A549 (cell line): ENCODE data around the gene COL11A2. TPM values are rescaled to one million over a fixed set of nuclear protein-coding genes. Genes with fewer than 3 reads are reported as not detected.

Experiments
- ATAC-seq, 2 experiments: fragments of 200-7000 bp in 1 of 2; fragments of >200 bp in 1 of 2; cut with Nextera tagmentation in 1 of 2; cut with Tn5 transposase in 1 of 2; 3 replicates each; pipeline versions ENCODE4 v1.8.0 to v1.9.1; 2018 to 2020; ENCODE audit warnings: mild to moderate bottlenecking in 1 of 2, moderate library complexity in 1 of 2
- CTCF ChIA-PET: fragments of 300-600 bp; sonication (Branson Sonifier 250); formaldehyde crosslinking; extraction: SDS; loops from one replicate; lab custom pipeline; 2021; ENCODE audit warnings: antibody characterized with exemption, inconsistent platforms; lab: Yijun Ruan, JAX
- POLR2A ChIA-PET: fragments of 350-600 bp; formaldehyde crosslinking; extraction: SDS; loops from one replicate; lab custom pipeline; 2021; ENCODE audit warnings: antibody characterized with exemption, inconsistent platforms; lab: Yijun Ruan, JAX
- DNase-seq, 2 experiments: peaks; one replicate each; pipeline versions ENCODE4 v3.0.0 to v3.0.0-alpha.2; 2011 to 2016; ENCODE audit warnings: low read depth in 1 of 2, low spot score in 1 of 2
- FAIRE-seq: peaks from 2 replicates; lab custom pipeline; 2011; peaks lifted over from hg19 to GRCh38; lab: Jason Lieb, UNC
- H3K27ac ChIP-seq, 2 experiments: fragments of >200 bp; sonication (Bioruptor Twin); formaldehyde crosslinking; 3 replicates each; pipeline ENCODE4 v1.5.1; 2016 to 2017
- H3K4me1 ChIP-seq: fragments of >200 bp; sonication (Bioruptor Twin); formaldehyde crosslinking; 3 replicates; pipeline ENCODE4 v1.6.1; 2016
- H3K4me2 ChIP-seq: fragments of >200 bp; sonication (Bioruptor Twin); formaldehyde crosslinking; 3 replicates; pipeline ENCODE4 v1.6.1; 2016
- H3K4me3 ChIP-seq: fragments of >200 bp; sonication (Bioruptor Twin); formaldehyde crosslinking; 3 replicates; pipeline ENCODE4 v1.5.1; 2016
- H3K9me3 ChIP-seq: fragments of >200 bp; sonication (Bioruptor Twin); formaldehyde crosslinking; 3 replicates; pipeline ENCODE4 v1.6.1; 2016
- CBX2 ChIP-seq: fragments of 200-600 bp; sonication (generic); IDR thresholded peaks from 2 replicates; pipeline ENCODE4 v1.6.1; 2016; ENCODE audit warnings: low read depth, mild to moderate bottlenecking, borderline replicate concordance
- EHF ChIP-seq: fragments of 250-450 bp; sonication (Bioruptor Pico); IDR thresholded peaks from 2 replicates; pipeline ENCODE4 v1.5.0; 2020; ENCODE audit warnings: mild to moderate bottlenecking
- FOSL2 ChIP-seq, 2 experiments: fragments of 450-650 bp in 1 of 2; fragments of >200 bp in 1 of 2; sonication (Bioruptor Twin) in 1 of 2; formaldehyde crosslinking; IDR thresholded peaks; 2 replicates each; pipeline versions ENCODE4 v1.5.0 to v1.6.1; 2016 to 2020; ENCODE audit warnings: mild to moderate bottlenecking in 1 of 2, moderate library complexity in 1 of 2
- HDAC2 ChIP-seq: fragments of 200-600 bp; sonication (generic); IDR thresholded peaks from 2 replicates; pipeline ENCODE4 v1.6.1; 2016
- KDM5A ChIP-seq: fragments of 200-600 bp; sonication (generic); IDR thresholded peaks from 2 replicates; pipeline ENCODE4 v1.6.1; 2016; ENCODE audit warnings: antibody characterized with exemption, mild to moderate bottlenecking
- NPAS2 ChIP-seq: fragments of 250-450 bp; sonication (Bioruptor Pico); IDR thresholded peaks from 2 replicates; pipeline ENCODE4 v1.8.0; 2022; ENCODE audit warnings: mild to moderate bottlenecking, moderate library complexity, borderline replicate concordance
- NR3C1 ChIP-seq: fragments of >200 bp; sonication (Bioruptor Twin); formaldehyde crosslinking; IDR thresholded peaks from 3 replicates; pipeline ENCODE4 v1.6.1; 2017
- POLR2A ChIP-seq: IDR thresholded peaks from 2 replicates; pipeline ENCODE4 v1.6.1; 2012; ENCODE audit warnings: mild to moderate bottlenecking, low read length
- POLR2AphosphoS2 ChIP-seq: conservative IDR thresholded peaks from 2 replicates; pipeline ENCODE4 v1.6.1; 2012; ENCODE audit warnings: low read length, improper control_type of control experiment, inconsistent platforms
- RARB ChIP-seq: fragments of 250-450 bp; sonication (Bioruptor Pico); IDR thresholded peaks from 2 replicates; pipeline ENCODE4 v1.8.0; 2021; ENCODE audit warnings: mild to moderate bottlenecking, moderate library complexity
- RFX5 ChIP-seq: fragments of 450-650 bp; IDR thresholded peaks from 2 replicates; pipeline ENCODE4 v1.7.1; 2014; ENCODE audit warnings: antibody characterized with exemption, mild to moderate bottlenecking, moderate library complexity
- TP53 ChIP-seq: fragments of 250-450 bp; sonication (Bioruptor Pico); IDR thresholded peaks from 2 replicates; pipeline ENCODE4 v1.5.0; 2021; ENCODE audit warnings: mild to moderate bottlenecking, moderate library complexity
- ZNF302 ChIP-seq: fragments of 250-450 bp; sonication (Bioruptor Pico); IDR thresholded peaks from 2 replicates; pipeline ENCODE4 v1.9.0; 2021; ENCODE audit warnings: inconsistent platforms, mild to moderate bottlenecking, moderate library complexity
- WGBS: methylation state at CpG from one replicate; pipeline ENCODE4 v1.1.6; 2017; ENCODE audit errors: missing lambda C conversion rate; 5-methylcytosine and 5-hydroxymethylcytosine counted together
- polyA plus RNA-seq, 4 experiments: library from polyadenylated mRNA; depleted of rRNA in 3 of 4; stranded (reverse); fragments of >200 nt; fragmentation: RNase III in 1 of 4; extraction: RNeasy Plus Mini Kit Qiagen cat#74134 plus additional on column Dnase treatment in 1 of 4; gene quantifications; 2 replicates in 3 of 4; 3 replicates in 1 of 4; pipeline ENCODE4 v1.2.3, GENCODE V29; 2011 to 2017
- TF ChIP-seq, protein P1 (sequence below): IDR thresholded peaks from 2 replicates; pipeline ENCODE4 v1.6.1; 2012
- TF ChIP-seq, protein P2 (sequence below): IDR thresholded peaks from 2 replicates; pipeline ENCODE4 v1.6.1; 2012; ENCODE audit warnings: low read depth, borderline replicate concordance
- TF ChIP-seq, protein P3 (sequence below): fragments of 200-600 bp; sonication (generic); IDR thresholded peaks from 2 replicates; pipeline ENCODE4 v1.6.1; 2016; ENCODE audit warnings: antibody characterized with exemption, mild to moderate bottlenecking, moderate library complexity
- TF ChIP-seq, protein P4 (sequence below): fragments of >200 bp; sonication (Bioruptor Twin); formaldehyde crosslinking; IDR thresholded peaks from 3 replicates; pipeline ENCODE4 v1.5.1; 2016

Gene COL11A2
- polyA plus RNA-seq, 2 of the 4 experiments (the other 2 are of a cell fraction), result 0.66 to 1.3 TPM

DNA sequence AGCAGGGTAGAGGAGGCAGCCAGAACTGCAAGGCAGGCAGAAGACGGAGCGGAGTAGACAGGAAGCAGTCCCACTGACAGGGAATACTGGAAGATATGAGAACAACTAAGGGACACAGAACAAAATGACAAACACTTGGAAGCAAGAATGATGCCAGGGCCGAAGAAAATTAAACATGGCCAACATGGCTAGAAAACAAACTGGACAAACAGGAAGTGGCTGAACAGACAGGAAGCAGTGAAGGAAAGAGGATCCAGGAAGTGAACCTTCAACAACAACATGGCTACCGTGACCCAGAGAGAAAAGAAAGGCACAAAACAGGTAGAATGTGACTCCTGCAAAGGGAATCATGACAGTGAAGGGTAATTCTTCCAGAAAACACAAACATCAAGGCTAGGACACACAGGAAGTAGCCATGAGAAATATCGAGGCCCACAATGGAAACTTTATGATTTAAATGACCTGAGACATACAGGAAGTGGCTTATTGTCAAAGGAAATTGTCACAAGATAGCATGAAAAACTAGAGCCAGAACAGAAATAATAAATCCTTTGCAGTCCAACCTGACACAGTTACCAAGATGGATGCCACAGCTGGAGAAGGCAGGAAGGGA lies 9.1 kb downstream of the COL11A2 start:
- CTCF ChIA-PET, result interaction anchor here (1.1 to 2.0 kb wide), 3 partner anchors 10 to 35 kb away, joined by 3 to 6 read pairs (median 3); no protein-coding TSS in a partner anchor
- H3K9me3 ChIP-seq, result no peaks in the 10 kb centered on the region; the same call in 2 of the 3 replicates
- no peak overlapping the region for H3K27ac ChIP-seq
- DNase-seq (no peak), ATAC-seq (no peak), FAIRE-seq (no peak)
- H3K4me1 ChIP-seq, result no peaks in the 10 kb centered on the region
- H3K4me2 ChIP-seq, result no peak overlapping the region
- TF ChIP-seq KDM5A, result no peak
- TF ChIP-seq ZNF302 (CRISPR knock-in tag), result no peak
- TF ChIP-seq, protein P1, sequence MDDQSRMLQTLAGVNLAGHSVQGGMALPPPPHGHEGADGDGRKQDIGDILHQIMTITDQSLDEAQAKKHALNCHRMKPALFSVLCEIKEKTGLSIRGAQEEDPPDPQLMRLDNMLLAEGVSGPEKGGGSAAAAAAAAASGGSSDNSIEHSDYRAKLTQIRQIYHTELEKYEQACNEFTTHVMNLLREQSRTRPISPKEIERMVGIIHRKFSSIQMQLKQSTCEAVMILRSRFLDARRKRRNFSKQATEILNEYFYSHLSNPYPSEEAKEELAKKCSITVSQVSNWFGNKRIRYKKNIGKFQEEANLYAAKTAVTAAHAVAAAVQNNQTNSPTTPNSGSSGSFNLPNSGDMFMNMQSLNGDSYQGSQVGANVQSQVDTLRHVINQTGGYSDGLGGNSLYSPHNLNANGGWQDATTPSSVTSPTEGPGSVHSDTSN, result no peak
- no peak for TF ChIP-seq RARB (CRISPR knock-in tag)
- no peak for TF ChIP-seq EHF (CRISPR knock-in tag)
- TF ChIP-seq, protein P2, sequence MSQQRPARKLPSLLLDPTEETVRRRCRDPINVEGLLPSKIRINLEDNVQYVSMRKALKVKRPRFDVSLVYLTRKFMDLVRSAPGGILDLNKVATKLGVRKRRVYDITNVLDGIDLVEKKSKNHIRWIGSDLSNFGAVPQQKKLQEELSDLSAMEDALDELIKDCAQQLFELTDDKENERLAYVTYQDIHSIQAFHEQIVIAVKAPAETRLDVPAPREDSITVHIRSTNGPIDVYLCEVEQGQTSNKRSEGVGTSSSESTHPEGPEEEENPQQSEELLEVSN, result no peak
- no peak for TF ChIP-seq NR3C1
- TF ChIP-seq FOSL2 (IDR thresholded peaks at IDR 0.05), result no peak
- TF ChIP-seq FOSL2 (CRISPR knock-in tag; IDR thresholded peaks at IDR 0.05), result no peak
- no peak for TF ChIP-seq TP53 (CRISPR knock-in tag)
- TF ChIP-seq, protein P3, sequence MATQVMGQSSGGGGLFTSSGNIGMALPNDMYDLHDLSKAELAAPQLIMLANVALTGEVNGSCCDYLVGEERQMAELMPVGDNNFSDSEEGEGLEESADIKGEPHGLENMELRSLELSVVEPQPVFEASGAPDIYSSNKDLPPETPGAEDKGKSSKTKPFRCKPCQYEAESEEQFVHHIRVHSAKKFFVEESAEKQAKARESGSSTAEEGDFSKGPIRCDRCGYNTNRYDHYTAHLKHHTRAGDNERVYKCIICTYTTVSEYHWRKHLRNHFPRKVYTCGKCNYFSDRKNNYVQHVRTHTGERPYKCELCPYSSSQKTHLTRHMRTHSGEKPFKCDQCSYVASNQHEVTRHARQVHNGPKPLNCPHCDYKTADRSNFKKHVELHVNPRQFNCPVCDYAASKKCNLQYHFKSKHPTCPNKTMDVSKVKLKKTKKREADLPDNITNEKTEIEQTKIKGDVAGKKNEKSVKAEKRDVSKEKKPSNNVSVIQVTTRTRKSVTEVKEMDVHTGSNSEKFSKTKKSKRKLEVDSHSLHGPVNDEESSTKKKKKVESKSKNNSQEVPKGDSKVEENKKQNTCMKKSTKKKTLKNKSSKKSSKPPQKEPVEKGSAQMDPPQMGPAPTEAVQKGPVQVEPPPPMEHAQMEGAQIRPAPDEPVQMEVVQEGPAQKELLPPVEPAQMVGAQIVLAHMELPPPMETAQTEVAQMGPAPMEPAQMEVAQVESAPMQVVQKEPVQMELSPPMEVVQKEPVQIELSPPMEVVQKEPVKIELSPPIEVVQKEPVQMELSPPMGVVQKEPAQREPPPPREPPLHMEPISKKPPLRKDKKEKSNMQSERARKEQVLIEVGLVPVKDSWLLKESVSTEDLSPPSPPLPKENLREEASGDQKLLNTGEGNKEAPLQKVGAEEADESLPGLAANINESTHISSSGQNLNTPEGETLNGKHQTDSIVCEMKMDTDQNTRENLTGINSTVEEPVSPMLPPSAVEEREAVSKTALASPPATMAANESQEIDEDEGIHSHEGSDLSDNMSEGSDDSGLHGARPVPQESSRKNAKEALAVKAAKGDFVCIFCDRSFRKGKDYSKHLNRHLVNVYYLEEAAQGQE, result no peak
- TF ChIP-seq CBX2, result no peak
- no peak for TF ChIP-seq POLR2AphosphoS2
- TF ChIP-seq, protein P4, sequence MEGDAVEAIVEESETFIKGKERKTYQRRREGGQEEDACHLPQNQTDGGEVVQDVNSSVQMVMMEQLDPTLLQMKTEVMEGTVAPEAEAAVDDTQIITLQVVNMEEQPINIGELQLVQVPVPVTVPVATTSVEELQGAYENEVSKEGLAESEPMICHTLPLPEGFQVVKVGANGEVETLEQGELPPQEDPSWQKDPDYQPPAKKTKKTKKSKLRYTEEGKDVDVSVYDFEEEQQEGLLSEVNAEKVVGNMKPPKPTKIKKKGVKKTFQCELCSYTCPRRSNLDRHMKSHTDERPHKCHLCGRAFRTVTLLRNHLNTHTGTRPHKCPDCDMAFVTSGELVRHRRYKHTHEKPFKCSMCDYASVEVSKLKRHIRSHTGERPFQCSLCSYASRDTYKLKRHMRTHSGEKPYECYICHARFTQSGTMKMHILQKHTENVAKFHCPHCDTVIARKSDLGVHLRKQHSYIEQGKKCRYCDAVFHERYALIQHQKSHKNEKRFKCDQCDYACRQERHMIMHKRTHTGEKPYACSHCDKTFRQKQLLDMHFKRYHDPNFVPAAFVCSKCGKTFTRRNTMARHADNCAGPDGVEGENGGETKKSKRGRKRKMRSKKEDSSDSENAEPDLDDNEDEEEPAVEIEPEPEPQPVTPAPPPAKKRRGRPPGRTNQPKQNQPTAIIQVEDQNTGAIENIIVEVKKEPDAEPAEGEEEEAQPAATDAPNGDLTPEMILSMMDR, result no peak
- TF ChIP-seq POLR2A, result no peak
- TF ChIP-seq RFX5, result no peak
- no peak for TF ChIP-seq NPAS2 (CRISPR knock-in tag)
- TF ChIP-seq HDAC2, result no peak
- no peak overlapping the region for H3K4me3 ChIP-seq
- 80% methylated on average over 5 of the region's 5 CpGs for WGBS
- POLR2A ChIA-PET, result interaction anchor here (1.2 kb wide), 1 partner anchor 211 kb away, joined by 3 read pairs; no protein-coding TSS in a partner anchor

DNA sequence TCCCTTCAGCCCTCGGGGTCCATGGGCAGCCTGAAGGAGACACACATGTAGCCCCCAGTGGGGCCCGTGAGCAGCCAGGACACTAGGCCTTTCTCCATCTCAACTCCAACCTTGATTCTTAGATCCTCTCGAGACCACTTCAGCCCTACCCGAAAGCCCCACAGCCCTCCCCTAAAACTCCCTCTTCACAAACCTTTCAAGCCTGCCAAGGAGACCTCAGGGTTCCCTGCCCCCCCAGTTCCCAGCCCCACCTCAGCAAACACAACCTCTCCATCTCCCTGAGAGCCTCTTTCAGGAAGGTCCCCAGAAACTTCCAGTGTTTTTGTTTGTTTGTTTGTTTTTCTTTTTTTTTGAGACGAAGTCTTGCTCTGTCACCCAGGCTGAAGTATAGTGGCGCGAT lies 11.1 kb downstream of the COL11A2 start:
- no peak for DNase-seq
- H3K4me2 ChIP-seq, result no peak overlapping the region
- no peaks in the 10 kb centered on the region; the same call in 2 of the 3 replicates for H3K9me3 ChIP-seq
- no peak for TF ChIP-seq NPAS2 (CRISPR knock-in tag)
- no peaks in the 10 kb centered on the region for H3K4me1 ChIP-seq
- no peak for ATAC-seq
- 69% methylated on average over 5 of the region's 7 CpGs for WGBS
- ChIA-PET POLR2A (no interaction called here), CTCF (interaction anchor here (1.0 to 2.0 kb wide), 2 partner anchors 9 to 19 kb away, joined by 5 to 6 read pairs; no protein-coding TSS in a partner anchor)
- no peak for FAIRE-seq
- no peak overlapping the region for H3K27ac ChIP-seq
- H3K4me3 ChIP-seq, result no peak overlapping the region
